ENCODE measurements around the gene TMPRSS12. TPM values are rescaled to one million over a fixed set of nuclear protein-coding genes. Genes with fewer than 3 reads are reported as not detected.

The TMPRSS12 gene
- total RNA-seq, 1 experiment from 2014 or later = not detected

DNA sequence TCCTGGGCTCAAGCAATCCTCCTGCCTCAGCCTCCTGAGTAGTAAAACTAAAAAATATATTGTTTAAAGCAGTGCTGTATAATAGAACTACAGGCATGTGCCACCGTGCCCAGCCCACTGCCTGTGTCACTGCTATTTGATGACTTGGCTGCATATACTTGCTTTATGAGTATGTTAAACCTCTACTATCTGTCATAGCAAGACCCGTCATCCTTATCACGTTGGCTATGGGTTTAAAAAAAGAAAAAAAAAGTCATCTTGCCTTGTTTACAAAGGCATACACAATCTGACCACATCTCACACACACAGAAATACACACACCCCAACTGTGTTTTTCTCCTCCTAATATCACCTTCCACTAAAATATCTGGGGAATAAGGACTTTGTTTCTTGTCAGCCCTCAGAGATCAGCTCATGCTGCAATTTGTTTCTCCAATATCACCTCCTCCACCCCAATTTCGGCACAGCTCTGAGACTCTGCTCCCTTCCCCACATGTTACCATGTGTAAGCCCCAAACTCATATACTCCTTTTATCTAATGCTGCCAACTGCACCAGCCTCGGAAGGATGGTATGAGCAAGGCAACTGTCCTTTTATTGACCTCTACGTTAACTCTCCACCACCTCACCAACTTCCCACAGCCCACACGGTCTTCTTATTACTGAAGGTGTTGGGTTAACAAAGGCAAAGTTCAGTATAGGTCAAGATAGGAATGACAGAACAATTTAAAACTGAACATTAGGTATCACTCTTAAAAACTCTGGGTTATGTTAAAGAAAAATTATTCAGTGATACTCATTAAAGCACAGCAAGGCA lies 802 bp upstream of the TMPRSS12 start:
- intact Hi-C loops (cut with micrococcal nuclease; ENCODE audit: unreplicated experiment) = no loop called here
- ChIA-PET CTCF (interaction anchor here (0.6 kb wide), 1 partner anchor 321 kb away, joined by 7 read pairs; no protein-coding TSS in a partner anchor), POLR2A (interaction anchor here (0.6 kb wide), 1 partner anchor 13 kb away, joined by 3 read pairs; no protein-coding TSS in a partner anchor)
- no peaks in the 10 kb centered on the region for H3K36me3 ChIP-seq (ENCODE audit: control insufficient read depth, insufficient read depth, low read length)
- in situ Hi-C loops (cut with HindIII; ENCODE audit: low pct_unique_long_range_greater_than_20kb, low sequenced_read_pairs) = no loop called here
- no peak overlapping the region for H3K27ac ChIP-seq (ENCODE audit: low read length)
- H3K9me3 ChIP-seq (ENCODE audit: control insufficient read depth, insufficient read depth, low read depth, low read length) = no peaks in the 10 kb centered on the region; the same call in 1 of the 2 replicates
- H3K4me3 ChIP-seq (ENCODE audit: low read depth in 2 of 2, low read length in 2 of 2) = no peak overlapping the region
- DNase-seq (ENCODE audit: low read depth, low spot score) (no peak), ATAC-seq (no peak)
- no peak for TF ChIP-seq TCF7L2 (IDR thresholded peaks at IDR 0.05; ENCODE audit: low read depth, low read length)
- TF ChIP-seq, protein P1, sequence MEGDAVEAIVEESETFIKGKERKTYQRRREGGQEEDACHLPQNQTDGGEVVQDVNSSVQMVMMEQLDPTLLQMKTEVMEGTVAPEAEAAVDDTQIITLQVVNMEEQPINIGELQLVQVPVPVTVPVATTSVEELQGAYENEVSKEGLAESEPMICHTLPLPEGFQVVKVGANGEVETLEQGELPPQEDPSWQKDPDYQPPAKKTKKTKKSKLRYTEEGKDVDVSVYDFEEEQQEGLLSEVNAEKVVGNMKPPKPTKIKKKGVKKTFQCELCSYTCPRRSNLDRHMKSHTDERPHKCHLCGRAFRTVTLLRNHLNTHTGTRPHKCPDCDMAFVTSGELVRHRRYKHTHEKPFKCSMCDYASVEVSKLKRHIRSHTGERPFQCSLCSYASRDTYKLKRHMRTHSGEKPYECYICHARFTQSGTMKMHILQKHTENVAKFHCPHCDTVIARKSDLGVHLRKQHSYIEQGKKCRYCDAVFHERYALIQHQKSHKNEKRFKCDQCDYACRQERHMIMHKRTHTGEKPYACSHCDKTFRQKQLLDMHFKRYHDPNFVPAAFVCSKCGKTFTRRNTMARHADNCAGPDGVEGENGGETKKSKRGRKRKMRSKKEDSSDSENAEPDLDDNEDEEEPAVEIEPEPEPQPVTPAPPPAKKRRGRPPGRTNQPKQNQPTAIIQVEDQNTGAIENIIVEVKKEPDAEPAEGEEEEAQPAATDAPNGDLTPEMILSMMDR (IDR thresholded peaks at IDR 0.05) = no peak
- TF ChIP-seq, protein P2, sequence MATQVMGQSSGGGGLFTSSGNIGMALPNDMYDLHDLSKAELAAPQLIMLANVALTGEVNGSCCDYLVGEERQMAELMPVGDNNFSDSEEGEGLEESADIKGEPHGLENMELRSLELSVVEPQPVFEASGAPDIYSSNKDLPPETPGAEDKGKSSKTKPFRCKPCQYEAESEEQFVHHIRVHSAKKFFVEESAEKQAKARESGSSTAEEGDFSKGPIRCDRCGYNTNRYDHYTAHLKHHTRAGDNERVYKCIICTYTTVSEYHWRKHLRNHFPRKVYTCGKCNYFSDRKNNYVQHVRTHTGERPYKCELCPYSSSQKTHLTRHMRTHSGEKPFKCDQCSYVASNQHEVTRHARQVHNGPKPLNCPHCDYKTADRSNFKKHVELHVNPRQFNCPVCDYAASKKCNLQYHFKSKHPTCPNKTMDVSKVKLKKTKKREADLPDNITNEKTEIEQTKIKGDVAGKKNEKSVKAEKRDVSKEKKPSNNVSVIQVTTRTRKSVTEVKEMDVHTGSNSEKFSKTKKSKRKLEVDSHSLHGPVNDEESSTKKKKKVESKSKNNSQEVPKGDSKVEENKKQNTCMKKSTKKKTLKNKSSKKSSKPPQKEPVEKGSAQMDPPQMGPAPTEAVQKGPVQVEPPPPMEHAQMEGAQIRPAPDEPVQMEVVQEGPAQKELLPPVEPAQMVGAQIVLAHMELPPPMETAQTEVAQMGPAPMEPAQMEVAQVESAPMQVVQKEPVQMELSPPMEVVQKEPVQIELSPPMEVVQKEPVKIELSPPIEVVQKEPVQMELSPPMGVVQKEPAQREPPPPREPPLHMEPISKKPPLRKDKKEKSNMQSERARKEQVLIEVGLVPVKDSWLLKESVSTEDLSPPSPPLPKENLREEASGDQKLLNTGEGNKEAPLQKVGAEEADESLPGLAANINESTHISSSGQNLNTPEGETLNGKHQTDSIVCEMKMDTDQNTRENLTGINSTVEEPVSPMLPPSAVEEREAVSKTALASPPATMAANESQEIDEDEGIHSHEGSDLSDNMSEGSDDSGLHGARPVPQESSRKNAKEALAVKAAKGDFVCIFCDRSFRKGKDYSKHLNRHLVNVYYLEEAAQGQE (IDR thresholded peaks at IDR 0.05; ENCODE audit: insufficient read depth in 1 of 2, low read depth in 2 of 2, low read length in 1 of 2) = no peak
- no peak for TF ChIP-seq POLR2AphosphoS5 (IDR thresholded peaks at IDR 0.05; ENCODE audit: low read depth, low read length)
- no peak for TF ChIP-seq SIN3A (IDR thresholded peaks at IDR 0.05; ENCODE audit: borderline replicate concordance, insufficient read depth, low read depth, low read length)
- no peaks in the 10 kb centered on the region for H3K4me1 ChIP-seq (ENCODE audit: control insufficient read depth, insufficient read depth, low read length)
- BruUV-seq (replicated peaks) = no TSS peak
- H3K27me3 ChIP-seq (ENCODE audit: control insufficient read depth, insufficient read depth, low read length) = no peaks in the 10 kb centered on the region

DNA sequence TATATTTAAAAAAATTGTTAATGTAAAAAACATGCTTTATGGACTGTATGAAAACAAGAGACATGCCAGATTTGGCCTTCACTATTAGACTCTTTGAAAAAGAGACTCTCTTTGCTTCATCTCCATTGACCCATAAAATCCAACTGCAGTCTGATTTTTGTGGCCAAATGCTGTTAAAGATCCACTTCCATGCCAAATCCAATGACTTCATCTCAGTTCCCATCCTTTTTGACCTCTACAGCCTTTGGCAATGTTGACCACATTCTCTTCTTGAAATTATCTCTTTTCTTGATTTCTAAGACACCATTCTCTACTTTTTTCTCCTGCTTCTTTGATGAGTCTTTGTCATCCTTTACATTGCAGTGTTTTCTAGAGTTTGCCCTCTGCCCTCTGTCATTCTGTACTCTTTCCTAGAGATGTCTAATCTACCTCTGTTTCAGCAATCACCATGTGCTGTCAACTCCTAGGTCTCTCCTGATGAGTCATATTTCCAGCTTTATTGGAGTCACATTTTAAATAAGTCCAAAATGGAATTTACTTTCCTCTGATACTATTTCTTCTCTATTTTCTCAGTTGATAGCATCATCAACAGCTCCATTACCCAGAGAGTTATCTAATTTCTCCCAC lies 2.4 kb downstream of the TMPRSS12 start:
- TF ChIP-seq SIN3A (IDR thresholded peaks at IDR 0.05; ENCODE audit: borderline replicate concordance, insufficient read depth, low read depth, low read length) (no peak), POLR2AphosphoS5 (IDR thresholded peaks at IDR 0.05; ENCODE audit: low read depth, low read length) (no peak)
- TF ChIP-seq, protein P1 (IDR thresholded peaks at IDR 0.05) = no peak
- TF ChIP-seq, protein P2 (IDR thresholded peaks at IDR 0.05; ENCODE audit: insufficient read depth in 1 of 2, low read depth in 2 of 2, low read length in 1 of 2) = no peak
- no peaks in the 10 kb centered on the region for H3K4me1 ChIP-seq (ENCODE audit: control insufficient read depth, insufficient read depth, low read length)
- no peak for DNase-seq (ENCODE audit: low read depth, low spot score)
- ATAC-seq = no peak
- in situ Hi-C loops (cut with HindIII; ENCODE audit: low pct_unique_long_range_greater_than_20kb, low sequenced_read_pairs) = no loop called here
- no peaks in the 10 kb centered on the region for H3K36me3 ChIP-seq (ENCODE audit: control insufficient read depth, insufficient read depth, low read length)
- no peaks in the 10 kb centered on the region for H3K27me3 ChIP-seq (ENCODE audit: control insufficient read depth, insufficient read depth, low read length)
- H3K9me3 ChIP-seq (ENCODE audit: control insufficient read depth, insufficient read depth, low read depth, low read length) = no peaks in the 10 kb centered on the region; the same call in 1 of the 2 replicates
- ChIA-PET POLR2A (no interaction called here), CTCF (no interaction called here)
- BruUV-seq (replicated peaks) = no TSS peak
- H3K4me3 ChIP-seq (ENCODE audit: low read depth in 2 of 2, low read length in 2 of 2) = no peak overlapping the region
- intact Hi-C loops (cut with micrococcal nuclease; ENCODE audit: unreplicated experiment) = no loop called here
- H3K27ac ChIP-seq (ENCODE audit: low read length) = no peak overlapping the region
